ENCODE results near the gene PCDHA6. TPM values are rescaled to one million over a fixed set of nuclear protein-coding genes. Genes with fewer than 3 reads are reported as not detected.
"Not testable (repeated sequence)": the region's sequence is repeated elsewhere in the genome, so short reads cannot be mapped to it uniquely, and the experiment has no call there.

Gene PCDHA6
- total RNA-seq, 1 donor from 2014 or later = 20.6 TPM

DNA sequence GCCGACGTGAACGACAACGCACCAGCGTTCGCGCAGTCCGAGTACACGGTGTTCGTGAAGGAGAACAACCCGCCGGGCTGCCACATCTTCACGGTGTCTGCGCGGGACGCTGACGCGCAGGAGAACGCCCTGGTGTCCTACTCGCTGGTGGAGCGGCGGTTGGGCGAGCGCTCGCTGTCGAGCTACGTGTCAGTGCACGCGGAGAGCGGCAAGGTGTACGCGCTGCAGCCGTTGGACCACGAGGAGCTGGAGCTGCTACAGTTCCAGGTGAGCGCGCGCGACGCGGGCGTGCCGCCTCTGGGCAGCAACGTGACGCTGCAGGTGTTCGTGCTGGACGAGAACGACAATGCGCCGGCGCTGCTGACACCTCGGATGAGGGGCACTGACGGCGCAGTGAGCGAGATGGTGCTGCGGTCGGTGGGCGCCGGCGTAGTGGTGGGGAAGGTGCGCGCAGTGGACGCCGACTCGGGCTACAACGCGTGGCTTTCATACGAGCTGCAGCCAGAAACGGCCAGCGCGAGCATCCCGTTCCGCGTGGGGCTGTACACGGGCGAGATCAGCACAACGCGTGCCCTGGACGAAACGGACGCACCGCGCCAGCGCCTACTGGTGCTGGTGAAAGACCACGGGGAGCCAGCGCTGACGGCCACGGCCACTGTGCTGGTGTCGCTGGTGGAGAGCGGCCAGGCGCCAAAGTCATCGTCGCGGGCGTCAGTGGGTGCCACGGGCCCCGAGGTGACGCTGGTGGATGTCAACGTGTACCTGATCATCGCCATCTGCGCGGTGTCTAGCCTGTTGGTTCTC is 22.3 kb downstream of the PCDHA6 start:
- not testable (repeated sequence) for DNase-seq (ENCODE audit: low spot score); H3K4me3 Mint-ChIP-seq (ENCODE audit: unreplicated experiment); H3K9me3 Mint-ChIP-seq (ENCODE audit: low read depth); H3K27ac Mint-ChIP-seq (ENCODE audit: unreplicated experiment); H3K27me3 Mint-ChIP-seq (ENCODE audit: low read depth); H3K4me1 Mint-ChIP-seq (ENCODE audit: low read depth); H3K36me3 Mint-ChIP-seq (ENCODE audit: low read depth)

DNA sequence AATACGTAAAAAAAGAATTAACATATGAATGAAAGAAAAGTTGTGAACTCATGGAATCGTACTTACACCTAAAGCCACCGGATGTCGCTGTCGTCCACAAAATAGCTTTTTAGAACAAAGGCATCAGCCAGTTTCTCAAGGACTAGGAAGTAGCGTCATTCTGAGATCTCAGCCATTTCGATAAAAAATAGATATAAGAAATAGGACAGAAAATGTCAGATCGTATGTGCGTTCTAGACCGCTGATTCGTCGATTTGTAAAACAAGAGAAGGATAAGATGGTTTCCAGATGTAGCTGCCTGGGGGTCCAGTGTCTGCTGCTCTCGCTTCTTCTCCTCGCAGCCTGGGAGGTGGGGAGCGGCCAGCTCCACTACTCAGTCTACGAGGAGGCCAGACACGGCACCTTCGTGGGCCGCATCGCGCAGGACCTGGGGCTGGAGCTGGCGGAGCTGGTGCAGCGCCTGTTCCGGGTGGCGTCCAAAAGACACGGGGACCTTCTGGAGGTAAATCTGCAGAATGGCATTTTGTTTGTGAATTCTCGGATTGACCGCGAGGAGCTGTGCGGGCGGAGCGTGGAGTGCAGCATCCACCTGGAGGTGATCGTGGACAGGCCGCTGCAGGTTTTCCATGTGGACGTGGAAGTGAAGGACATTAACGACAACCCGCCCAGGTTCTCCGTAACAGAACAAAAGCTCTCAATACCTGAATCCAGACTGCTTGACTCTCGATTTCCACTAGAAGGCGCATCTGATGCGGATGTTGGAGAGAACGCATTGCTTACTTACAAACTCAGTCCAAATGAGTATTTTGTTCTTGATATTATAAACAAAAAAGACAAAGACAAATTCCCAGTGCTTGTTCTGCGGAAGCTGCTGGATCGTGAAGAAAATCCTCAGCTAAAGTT is 28.3 kb downstream of the PCDHA6 start, which contains the start of gene PCDHA10:
Gene PCDHA10 (plus strand): TSS at position 126 of the 903 bp plus-strand sequence. CDS start 152 bp downstream, at position 278.
- H3K27me3 Mint-ChIP-seq (ENCODE audit: low read depth) = no peaks in the 10 kb centered on the region
- peak within 1 kb of the TSS; percentile 92 for H3K27ac Mint-ChIP-seq (ENCODE audit: unreplicated experiment)
- peaks cover 18% of the 10 kb centered on the region for H3K36me3 Mint-ChIP-seq (ENCODE audit: low read depth)
- no peak for DNase-seq (ENCODE audit: low spot score)
- H3K4me3 Mint-ChIP-seq (ENCODE audit: unreplicated experiment) = peak within 1 kb of the TSS; percentile 73
- H3K9me3 Mint-ChIP-seq (ENCODE audit: low read depth) = peaks cover 8% of the 10 kb centered on the region
- peaks cover 8% of the 10 kb centered on the region for H3K4me1 Mint-ChIP-seq (ENCODE audit: low read depth)
- TF ChIP-seq, protein P1, sequence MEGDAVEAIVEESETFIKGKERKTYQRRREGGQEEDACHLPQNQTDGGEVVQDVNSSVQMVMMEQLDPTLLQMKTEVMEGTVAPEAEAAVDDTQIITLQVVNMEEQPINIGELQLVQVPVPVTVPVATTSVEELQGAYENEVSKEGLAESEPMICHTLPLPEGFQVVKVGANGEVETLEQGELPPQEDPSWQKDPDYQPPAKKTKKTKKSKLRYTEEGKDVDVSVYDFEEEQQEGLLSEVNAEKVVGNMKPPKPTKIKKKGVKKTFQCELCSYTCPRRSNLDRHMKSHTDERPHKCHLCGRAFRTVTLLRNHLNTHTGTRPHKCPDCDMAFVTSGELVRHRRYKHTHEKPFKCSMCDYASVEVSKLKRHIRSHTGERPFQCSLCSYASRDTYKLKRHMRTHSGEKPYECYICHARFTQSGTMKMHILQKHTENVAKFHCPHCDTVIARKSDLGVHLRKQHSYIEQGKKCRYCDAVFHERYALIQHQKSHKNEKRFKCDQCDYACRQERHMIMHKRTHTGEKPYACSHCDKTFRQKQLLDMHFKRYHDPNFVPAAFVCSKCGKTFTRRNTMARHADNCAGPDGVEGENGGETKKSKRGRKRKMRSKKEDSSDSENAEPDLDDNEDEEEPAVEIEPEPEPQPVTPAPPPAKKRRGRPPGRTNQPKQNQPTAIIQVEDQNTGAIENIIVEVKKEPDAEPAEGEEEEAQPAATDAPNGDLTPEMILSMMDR (IDR thresholded peaks at IDR 0.05) = peak; percentile 75

DNA sequence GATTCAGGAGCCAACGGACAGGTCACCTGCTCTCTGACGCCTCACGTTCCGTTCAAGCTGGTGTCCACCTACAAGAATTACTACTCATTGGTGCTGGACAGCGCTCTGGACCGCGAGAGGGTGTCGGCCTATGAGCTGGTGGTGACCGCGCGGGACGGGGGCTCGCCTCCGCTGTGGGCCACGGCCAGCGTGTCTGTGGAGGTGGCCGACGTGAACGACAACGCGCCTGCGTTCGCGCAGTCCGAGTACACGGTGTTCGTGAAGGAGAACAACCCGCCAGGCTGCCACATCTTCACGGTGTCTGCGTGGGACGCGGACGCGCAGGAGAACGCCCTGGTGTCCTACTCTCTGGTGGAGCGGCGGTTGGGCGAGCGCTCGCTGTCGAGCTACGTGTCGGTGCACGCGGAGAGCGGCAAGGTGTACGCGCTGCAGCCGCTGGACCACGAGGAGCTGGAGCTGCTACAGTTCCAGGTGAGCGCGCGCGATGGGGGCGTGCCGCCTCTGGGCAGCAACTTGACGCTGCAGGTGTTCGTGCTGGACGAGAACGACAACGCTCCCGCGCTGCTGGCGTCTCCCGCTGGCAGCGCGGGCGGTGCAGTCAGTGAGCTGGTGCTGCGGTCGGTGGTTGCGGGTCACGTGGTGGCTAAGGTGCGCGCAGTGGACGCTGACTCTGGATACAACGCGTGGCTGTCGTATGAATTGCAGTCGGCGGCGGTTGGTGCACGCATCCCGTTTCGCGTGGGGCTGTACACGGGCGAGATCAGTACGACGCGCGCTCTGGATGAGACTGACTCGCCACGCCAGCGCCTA is 29.6 kb downstream of the PCDHA6 start:
- Mint-ChIP-seq H3K9me3 (ENCODE audit: low read depth) (peaks cover 15% of the 10 kb centered on the region), H3K27ac (ENCODE audit: unreplicated experiment) (no peak overlapping the region), H3K4me1 (ENCODE audit: low read depth) (peaks cover 8% of the 10 kb centered on the region), H3K4me3 (ENCODE audit: unreplicated experiment) (no peak overlapping the region), H3K36me3 (ENCODE audit: low read depth) (peaks cover 26% of the 10 kb centered on the region), H3K27me3 (ENCODE audit: low read depth) (no peaks in the 10 kb centered on the region)
- TF ChIP-seq, protein P1 (IDR thresholded peaks at IDR 0.05) = no peak
- DNase-seq (ENCODE audit: low spot score) = peak; percentile 92

DNA sequence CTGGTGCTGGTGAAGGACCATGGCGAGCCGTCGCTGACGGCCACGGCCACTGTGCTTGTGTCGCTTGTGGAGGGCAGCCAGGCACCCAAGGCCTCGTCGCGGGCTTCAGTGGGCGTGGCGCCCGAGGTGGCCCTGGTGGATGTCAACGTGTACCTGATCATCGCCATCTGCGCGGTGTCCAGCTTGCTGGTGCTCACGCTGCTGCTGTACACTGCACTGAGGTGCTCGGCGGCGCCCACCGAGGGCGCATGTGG is 30.2 kb downstream of the PCDHA6 start:
- TF ChIP-seq, protein P1 (IDR thresholded peaks at IDR 0.05) = no peak
- H3K36me3 Mint-ChIP-seq (ENCODE audit: low read depth) = peaks cover 26% of the 10 kb centered on the region
- no peaks in the 10 kb centered on the region for H3K27me3 Mint-ChIP-seq (ENCODE audit: low read depth)
- H3K4me1 Mint-ChIP-seq (ENCODE audit: low read depth) = peaks cover 8% of the 10 kb centered on the region
- no peak overlapping the region for H3K27ac Mint-ChIP-seq (ENCODE audit: unreplicated experiment)
- H3K4me3 Mint-ChIP-seq (ENCODE audit: unreplicated experiment) = no peak overlapping the region
- H3K9me3 Mint-ChIP-seq (ENCODE audit: low read depth) = peaks cover 15% of the 10 kb centered on the region
- DNase-seq (ENCODE audit: low spot score) = no peak

DNA sequence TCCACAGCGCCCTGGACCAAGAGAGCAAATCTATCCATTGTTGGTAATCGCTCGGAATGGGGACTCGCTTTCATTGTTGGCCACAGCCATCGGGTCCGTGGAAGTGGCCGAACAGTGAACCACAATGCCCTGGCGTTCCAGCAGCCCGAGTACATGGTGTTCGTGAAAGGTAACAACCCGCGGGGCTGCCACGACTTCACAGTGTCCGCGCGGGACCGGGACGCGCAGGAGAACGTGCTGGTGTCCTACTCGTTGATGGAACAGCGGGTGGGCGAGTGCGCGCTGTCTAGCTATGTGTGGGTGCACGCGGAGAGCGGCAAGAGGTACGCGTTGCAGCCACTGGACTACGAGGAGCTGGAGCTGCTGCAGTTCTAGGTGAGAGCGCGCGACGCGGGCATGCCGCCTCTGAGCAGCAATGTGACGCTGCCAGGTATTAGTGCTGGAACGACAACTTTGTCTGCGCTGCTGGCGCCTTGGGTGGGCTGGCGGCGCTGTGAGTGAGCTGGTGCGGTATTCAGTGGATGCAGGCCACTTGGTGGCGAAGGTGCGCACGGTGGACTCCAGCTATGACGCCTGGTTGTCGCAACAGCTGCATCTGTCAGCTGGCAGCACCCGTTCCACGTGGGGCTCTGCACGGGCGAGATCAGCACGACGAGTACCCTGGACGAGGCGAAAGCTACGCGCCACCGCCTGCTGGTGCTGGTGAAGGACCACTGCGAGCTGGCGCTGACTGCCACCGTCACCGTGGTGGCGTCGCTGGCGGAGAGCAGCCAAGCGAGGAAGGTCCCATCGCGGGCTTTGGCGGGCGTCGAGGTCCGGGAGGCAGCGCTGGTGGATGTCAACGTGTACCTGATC is 34.9 kb downstream of the PCDHA6 start:
- no peak overlapping the region for H3K27ac Mint-ChIP-seq (ENCODE audit: unreplicated experiment)
- H3K27me3 Mint-ChIP-seq (ENCODE audit: low read depth) = no peaks in the 10 kb centered on the region
- H3K4me1 Mint-ChIP-seq (ENCODE audit: low read depth) = no peaks in the 10 kb centered on the region
- H3K36me3 Mint-ChIP-seq (ENCODE audit: low read depth) = peaks cover 17% of the 10 kb centered on the region
- H3K4me3 Mint-ChIP-seq (ENCODE audit: unreplicated experiment) = no peak overlapping the region
- peaks cover 8% of the 10 kb centered on the region for H3K9me3 Mint-ChIP-seq (ENCODE audit: low read depth)
- TF ChIP-seq, protein P1 (IDR thresholded peaks at IDR 0.05) = no peak
- DNase-seq (ENCODE audit: low spot score) = no peak
